NCI-H526 (cell line): ENCODE measurements around the gene DRP2.
"Not testable (repeated sequence)": the region's sequence is repeated elsewhere in the genome, so short reads cannot be mapped to it uniquely, and the experiment has no call there.

Experiments
- DNase-seq, 2 experiments: peaks; one replicate each; lab custom pipeline; 2025; lab: John Stamatoyannopoulos, UW

DRP2 gene

DNA sequence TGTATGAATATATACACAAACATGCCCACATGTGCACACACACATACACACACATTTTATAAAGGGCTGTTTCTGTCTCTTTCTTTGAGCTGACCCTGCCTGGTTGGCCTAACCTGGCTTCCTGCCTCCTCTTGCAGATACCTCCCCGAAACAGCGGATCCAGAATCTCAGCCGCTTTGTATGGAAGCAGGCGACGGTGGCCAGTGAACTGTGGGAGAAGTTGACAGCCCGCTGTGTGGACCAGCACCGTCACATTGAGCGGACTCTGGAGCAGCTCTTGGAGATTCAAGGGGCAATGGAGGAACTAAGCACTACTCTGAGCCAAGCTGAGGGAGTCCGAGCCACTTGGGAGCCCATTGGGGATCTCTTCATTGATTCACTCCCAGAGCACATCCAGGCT, 21.9 kb downstream of the DRP2 start:
- no peak for DNase-seq

- no peak for DNase-seq
These were observed 33.0 kb downstream of the DRP2 start for GRCh38 chrX:101252634-101253033.

DNA sequence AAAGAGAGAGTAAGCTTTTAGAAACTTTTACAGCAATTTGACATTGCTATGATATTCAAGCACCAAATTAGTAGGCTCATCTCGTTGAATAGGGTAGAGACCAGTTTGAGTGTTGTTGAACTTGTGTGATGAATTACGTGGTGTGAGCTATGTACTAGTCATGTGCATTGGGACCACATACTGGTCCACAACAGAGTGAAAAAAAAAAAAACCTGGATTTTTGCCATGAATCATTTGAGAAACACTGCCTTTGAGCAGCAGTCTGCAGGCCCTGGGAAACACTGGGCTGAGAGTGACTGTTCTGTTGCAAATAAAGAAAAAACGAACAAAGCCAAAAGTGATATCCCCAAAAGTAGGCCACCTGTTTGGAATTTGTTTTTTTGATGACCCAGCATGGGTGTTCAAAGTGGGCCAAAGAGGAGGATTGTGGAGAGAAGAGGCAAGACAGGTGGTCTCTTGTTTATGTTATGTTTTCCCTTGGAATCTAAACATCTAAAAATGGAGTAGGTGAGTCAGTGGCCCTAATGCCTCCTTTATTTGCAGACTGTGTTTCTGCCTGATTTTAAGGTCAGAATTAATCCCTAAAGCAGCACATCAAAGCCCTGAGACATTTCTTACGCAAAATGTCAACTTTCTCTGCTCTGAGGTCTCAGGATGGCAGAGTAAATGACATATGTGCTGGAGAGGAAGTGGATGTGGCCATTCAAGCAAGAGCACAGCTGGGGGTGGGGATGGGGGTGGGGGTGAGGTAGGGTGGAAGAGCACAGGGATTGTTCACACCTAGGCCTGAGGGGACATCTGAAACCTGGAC, 38.1 kb downstream of the DRP2 start:
- no peak for DNase-seq

DNA sequence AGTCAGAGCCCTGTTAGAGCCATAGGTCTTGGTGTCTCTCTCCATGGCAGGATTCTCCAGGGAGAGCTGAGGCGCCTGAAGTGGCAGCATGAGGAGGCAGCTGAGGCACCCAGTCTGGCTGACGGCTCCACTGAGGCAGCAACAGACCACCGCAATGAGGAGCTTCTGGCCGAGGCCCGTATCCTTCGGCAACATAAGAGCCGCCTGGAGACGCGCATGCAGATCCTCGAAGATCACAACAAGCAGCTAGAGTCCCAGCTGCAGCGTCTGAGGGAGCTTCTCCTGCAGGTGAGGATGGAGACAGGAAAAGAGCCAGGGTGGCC, 38.6 kb downstream of the DRP2 start:
- DNase-seq, result no peak

- peak; percentile 7 to 48 for DNase-seq
These were observed 40.8 kb downstream of the DRP2 start for GRCh38 chrX:101260435-101260834.

- no peak for DNase-seq
These were observed 43.0 kb downstream of the DRP2 start for GRCh38 chrX:101262590-101262989.

DNA sequence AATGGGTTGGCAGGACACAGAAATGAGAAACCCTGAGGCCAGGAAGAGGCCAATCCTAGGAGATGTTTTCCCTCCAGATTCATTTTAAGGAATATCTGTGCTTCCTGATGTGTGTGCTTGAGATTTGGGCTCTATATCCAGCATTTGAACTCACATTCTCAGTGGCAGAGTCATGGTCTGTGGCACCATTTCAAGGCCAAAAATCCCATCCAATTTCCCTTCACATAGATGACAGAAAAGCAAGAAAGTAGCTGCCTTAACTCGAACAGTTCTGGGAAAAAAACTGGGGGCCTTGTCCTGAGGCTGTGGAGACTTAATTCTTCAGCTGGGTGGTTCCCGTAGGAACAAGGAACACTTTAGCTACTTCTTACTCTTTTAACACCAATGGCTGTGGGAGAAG, 44.2 kb downstream of the DRP2 start:
- DNase-seq, result no peak

DNA sequence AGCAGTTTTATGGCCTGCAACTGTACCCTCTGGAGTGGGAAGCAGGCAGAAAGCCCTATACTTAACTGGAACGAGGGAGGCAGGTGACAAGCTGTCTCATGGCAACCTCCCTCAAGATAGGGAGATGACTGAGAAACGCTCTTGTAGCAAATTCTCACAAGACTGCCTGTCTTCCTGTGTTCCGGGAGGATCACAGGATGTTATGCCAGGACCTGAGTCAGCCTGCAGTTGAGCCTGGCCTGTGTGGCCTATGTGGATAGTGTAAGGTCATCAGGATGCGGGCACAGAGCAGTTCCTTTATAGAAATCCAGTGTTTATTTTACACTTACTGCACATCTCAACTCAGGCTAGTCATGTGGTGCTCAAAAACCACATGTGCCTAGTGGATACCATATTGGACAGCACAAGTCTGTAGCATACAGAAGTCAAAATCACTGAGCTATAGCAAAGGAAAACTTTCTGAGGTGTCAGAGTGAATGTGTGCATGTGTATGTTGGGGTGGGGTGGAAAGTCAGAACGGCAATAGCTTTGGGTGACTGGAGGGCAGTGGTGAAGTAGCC, 46.4 kb downstream of the DRP2 start:
- no peak for DNase-seq

DNA sequence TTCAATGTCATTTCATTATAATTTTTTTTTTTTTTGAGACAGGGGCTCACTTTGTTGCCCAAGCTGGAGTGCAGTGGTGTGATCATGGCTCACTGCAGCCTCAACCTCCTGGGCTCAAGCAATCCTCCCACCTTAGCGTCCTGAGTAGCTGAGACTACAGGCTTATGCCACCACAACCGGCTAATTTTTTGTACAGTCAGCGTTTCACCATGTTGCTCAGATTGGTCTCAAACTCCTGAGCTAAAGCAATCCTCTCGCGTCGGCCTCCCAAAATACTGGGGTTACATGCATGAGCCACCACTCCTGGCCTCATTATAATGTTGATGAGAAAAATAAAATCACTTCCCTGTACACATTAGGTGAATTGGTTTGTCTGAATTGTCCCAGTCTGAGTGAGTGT, 54.6 kb downstream of the DRP2 start:
- no peak for DNase-seq

- no peak for DNase-seq
These were observed 56.7 kb downstream of the DRP2 start for GRCh38 chrX:101276238-101276637.

DNA sequence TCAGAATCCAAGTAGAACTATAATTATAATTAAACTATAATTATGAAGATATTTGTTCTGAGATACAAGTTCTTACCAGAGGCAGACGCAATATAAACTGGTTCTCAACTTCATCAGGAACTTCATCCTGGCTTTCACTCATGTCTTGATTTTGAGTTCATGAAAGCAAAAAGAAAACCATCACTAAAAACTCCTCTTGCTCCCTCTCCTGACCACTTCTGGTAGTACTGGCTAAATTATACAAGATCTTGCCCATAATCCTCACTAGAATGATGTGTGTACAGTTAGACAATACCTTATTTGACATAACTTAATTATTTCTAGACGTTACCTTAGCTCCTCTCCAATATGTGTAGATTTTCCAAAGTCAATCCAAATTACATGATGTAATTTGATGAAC, 67.8 kb downstream of the DRP2 start:
- DNase-seq, result peak; percentile 12 to 61

GRCh38 chrX:101290957-101291603, 71.5 kb downstream of the DRP2 start, which contains the start of gene TAF7L:
Gene TAF7L (minus strand): TSS chrX:101291334. CDS start chrX:101287543, 3,791 bp downstream.
- peak in 1 of 2 experiments; percentile 4 for DNase-seq

DNA sequence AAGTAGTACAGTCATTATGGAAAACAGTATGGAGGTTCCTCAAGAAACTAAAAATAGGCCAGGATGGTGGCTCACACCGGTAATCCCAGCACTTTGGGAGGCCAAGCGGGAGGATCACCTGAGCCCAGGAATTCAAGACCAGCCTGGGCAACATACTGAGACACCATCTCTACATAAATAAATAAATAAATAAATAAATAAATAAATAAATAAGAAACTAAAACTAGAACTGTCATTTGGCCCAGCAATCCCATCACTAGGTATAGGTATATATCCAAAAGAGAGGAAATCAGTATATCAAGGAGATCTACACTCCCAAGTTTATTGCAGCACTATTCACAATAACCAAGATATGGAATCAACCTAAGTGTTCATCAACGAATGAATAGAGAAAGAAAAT, 76.0 kb downstream of the DRP2 start:
- DNase-seq, result not testable (repeated sequence)

DNA sequence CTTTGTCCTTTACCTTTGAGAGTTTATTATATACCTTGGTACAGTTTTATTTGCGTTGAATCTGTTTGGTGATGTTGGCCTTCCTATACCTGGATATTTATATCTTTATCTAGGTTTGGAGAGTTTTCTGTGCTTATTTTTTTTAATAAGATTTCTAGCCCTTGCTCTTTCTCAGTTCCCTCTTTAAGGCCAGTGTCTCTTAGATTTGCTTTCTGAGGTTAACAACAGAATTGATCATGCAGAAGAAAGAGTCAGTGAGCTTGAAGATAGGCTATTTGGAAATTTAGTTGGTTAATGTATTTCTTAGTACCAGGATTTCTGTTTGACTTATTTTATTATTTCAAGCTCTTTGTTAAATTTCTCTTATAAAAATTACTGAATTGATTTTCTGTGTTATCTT, 84.2 kb downstream of the DRP2 start:
- no peak for DNase-seq
